ENCODE results near the gene TNFRSF19.
"Not testable (repeated sequence)": the region's sequence is repeated elsewhere in the genome, so short reads cannot be mapped to it uniquely, and the experiment has no call there.

- not testable (repeated sequence) for TF ChIP-seq CTCF, POLR2A (IDR thresholded peaks at IDR 0.05)
These were observed 24.1 kb downstream of the TNFRSF19 start for GRCh38 chr13:23594290-23594689.

Data from uterus (tissue), 2 donors.